ENCODE measurements around the gene BANF1.

BANF1 gene

GRCh38 chr11:66001942-66002647 lies at the start of gene BANF1, which contains the start of gene EIF1AD:
BANF1 (plus strand) TSS chr11:66002503; CDS start chr11:66003251, 748 bp downstream.
EIF1AD (minus strand) TSS chr11:66002157; CDS start chr11:66000389, 1,768 bp downstream.
- peak; percentile 91 for DNase-seq

DNA sequence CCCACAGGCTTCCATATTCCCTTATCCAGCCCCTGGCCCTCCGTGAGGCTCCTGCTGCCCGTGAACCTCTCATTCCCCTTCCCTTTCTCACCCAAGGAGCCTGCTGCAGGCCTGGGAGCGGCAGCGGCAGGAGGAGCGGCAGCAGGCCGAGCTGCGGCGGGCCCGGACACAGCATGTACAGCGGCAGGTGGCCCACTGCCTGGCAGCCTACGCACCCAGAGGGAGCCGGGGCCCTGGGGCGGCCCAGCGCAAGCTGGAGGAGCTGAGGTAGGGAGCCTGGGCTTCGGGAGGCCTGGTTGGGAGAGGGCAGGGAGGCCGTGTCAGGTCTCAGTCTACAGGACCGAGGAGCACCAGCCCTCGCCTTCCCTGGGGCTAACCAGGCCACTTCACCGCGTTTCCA lies 48.8 kb upstream of the BANF1 start:
- DNase-seq = no peak

GRCh38 chr11:65954771-65955170 lies 47.5 kb upstream of the BANF1 start:
- DNase-seq = no peak

DNA sequence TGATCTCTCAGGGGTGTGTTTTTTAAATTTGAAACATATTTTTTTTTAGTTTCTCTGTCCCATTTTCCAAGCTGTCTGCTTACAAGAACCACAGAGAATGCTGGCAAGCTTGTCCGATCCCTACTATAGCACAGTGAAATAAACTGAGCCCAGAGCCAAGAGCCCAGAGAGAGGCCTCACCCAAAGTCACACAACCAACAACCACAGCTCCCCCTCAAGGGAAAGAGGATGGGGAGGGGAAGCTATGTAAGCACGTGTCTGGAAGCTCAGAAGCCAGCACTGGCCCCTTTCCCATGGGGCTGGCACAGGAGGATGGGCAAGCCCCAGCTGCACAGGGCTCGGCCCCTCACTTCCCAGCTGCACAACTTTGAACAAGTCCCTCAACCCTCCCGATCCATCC lies 44.0 kb upstream of the BANF1 start:
- no peak for DNase-seq

DNA sequence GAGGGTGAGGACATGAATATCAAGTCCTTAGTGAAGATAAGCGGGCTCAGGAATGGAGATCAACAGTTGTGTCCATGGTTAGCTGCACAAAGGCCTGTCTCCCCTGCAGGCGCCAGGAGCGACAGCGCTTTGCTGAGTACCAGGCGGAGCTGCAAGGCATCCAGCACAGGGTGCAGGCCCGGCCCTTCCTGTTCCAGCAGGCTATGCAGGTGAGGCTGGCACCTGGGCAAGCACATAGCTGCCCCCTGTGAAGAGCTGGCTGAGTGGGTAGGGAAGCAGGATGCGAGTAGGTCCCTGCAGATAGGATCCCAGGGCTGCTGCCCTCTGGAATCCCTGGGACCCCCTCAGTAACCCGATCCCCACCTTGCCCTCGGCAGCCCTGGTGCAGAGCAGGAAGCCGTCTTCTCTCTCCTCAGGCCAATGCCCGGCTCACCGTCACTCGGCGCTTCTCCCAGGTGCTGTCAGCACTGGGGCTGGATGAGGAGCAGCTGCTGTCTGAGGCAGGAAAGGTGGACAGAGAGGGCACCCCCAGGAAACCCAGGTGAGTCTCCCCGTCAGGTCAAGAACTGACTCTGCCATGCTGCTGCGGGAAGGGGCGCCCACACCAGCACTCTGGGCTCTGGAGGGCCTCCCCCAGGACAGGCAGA lies 43.4 kb upstream of the BANF1 start:
- DNase-seq = no peak

- no peak for DNase-seq
Measured at GRCh38 chr11:65960824-65961266, 41.5 kb upstream of the BANF1 start.

- peak; percentile 91 for DNase-seq
Measured at GRCh38 chr11:65961267-65962140, 40.8 kb upstream of the BANF1 start, which contains the start of gene SART1. SART1 (plus strand) TSS chr11:65961734; CDS start chr11:65961781, 47 bp downstream.

GRCh38 chr11:65962141-65962564 lies 40.1 kb upstream of the BANF1 start:
- no peak for DNase-seq

DNA sequence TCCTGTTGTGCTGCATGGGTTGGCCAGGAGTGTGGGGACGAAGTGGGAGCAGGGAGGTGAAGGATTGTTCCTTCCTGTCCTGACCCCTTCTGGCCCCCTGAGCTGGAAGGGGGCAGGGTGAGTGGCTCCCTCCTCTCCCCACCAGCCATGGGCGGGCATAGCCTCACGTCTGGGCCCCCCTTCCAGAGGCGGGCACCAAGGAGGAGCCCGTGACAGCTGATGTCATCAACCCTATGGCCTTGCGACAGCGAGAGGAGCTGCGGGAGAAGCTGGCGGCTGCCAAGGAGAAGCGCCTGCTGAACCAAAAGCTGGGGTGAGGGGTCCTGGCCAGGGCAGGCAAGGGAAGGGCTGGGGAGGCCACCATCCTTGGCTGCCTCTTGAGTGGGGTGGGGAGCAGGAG lies 37.4 kb upstream of the BANF1 start:
- DNase-seq = no peak

DNA sequence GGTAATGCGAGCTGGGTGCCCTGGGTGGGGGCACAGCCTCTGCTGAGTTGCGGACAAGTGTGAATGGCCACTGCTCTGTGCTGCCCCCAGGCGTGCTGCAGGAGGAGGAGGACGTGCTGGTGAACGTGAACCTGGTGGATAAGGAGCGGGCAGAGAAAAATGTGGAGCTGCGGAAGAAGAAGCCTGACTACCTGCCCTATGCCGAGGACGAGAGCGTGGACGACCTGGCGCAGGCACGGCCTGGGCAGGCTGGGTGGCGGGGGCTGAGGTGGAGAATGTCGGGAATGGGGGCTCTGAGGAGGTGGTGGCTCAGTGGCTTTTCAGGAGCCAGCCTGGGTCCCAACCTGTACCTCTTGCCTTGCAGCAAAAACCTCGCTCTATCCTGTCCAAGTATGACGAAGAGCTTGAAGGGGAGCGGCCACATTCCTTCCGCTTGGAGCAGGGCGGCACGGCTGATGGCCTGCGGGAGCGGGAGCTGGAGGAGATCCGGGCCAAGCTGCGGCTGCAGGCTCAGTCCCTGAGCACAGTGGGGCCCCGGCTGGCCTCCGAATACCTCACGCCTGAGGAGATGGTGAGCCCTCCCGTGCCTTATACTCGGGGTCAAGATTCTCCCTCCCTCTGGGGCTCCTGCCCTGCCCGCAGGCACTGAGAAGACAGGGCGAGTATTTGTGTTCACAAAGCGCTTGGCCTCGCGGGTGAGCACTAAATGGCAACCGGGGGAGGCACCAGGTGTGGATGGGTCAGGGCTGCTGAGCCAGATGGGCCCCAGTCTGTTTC lies 36.1 kb upstream of the BANF1 start:
- DNase-seq = no peak

DNA sequence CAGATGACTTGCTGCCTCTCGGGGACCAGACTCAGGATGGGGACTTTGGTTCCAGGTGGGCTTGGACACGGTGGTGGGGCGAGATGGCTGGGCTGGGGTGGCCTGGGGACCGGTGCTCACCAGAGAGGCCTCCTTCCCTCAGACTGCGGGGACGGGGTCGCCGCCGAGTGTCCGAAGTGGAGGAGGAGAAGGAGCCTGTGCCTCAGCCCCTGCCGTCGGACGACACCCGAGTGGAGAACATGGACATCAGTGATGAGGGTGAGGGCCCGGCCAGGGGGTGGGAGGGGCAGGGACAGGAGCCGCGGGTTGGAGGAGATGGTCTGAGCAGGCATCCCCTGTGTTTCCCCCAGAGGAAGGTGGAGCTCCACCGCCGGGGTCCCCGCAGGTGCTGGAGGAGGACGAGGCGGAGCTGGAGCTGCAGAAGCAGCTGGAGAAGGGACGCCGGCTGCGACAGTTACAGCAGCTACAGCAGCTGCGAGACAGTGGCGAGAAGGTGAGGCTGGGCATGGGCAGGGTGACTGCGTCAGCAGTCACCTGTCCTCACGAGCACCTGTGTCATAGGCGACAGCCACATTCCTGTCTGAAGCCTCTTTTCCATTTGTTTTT lies 34.9 kb upstream of the BANF1 start:
- DNase-seq = no peak

GRCh38 chr11:65968600-65969482 lies 33.5 kb upstream of the BANF1 start:
- DNase-seq = no peak

GRCh38 chr11:65972116-65972515 lies 30.2 kb upstream of the BANF1 start:
- no peak for DNase-seq

DNA sequence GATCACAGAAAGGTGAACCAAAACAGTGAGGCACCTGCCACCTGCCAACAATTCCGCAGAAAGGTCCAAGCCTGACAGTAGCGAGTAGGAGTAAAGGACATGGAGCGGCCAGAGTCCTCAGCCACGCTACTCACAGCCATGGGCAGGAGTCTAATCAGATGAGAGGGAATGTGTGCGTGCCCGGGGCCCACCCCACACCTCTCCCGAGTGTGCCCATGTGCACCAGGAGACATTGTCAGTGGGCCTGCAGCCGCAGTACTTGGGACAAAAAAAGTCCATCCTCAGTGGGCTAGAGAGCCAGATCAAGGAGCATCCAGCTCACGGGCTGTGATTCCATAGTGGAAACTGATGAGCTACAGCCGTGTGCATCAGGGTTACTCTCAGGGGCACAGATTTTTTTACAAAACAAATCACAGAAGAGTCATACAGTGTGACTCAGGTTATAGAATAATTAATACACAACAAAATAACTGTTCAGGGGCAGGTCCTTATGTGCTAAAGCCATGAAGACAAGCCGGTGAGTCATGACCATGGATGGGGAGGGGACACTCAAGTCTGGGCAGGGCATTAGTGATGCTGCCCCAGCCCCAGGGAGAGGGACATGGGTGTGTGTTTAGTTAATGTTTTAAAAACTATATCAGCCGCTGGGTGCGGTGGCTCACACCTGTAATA lies 28.7 kb upstream of the BANF1 start:
- no peak for DNase-seq

- DNase-seq = no peak
Measured at GRCh38 chr11:65975771-65976170, 26.5 kb upstream of the BANF1 start.

DNA sequence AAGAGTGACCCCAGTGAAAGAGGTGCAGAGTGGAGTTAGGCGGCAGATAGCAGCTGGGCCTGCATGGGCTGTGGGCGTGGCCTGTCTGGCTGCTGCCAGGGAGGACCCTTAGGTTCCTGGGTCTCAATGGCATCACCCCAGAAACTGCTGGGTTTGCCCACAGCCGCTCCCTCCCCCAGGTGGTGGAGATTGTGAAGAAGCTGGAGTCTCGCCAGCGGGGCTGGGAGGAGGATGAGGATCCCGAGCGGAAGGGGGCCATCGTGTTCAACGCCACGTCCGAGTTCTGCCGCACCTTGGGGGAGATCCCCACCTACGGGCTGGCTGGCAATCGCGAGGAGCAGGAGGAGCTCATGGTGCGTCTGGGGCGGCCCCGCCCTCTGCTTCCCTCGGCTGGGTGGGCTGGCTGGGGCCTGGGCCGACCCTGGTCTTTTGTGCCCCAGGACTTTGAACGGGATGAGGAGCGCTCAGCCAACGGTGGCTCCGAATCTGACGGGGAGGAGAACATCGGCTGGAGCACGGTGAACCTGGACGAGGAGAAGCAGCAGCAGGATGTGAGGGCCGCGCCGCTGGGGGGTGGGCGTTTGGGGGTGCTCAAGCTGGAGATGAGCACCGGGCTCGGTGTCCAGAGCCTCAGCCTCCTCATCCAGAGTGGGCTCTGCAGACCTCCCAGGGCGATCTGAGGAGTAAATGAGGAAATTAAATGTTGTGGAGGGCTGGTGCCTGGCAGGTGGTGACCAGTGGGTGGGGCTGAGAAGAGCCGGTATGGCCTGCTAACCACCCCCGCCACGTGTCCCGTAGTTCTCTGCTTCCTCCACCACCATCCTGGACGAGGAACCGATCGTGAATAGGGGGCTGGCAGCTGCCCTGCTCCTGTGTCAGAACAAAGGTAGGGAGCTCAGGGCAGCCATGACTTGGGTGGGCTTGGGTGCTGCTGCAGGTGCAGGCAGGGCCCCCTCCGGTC lies 25.8 kb upstream of the BANF1 start:
- no peak for DNase-seq

GRCh38 chr11:65977621-65978390 lies 24.5 kb upstream of the BANF1 start:
- DNase-seq = no peak
